Stomach (tissue), 4 donors: ENCODE results near the gene VPS36.

Experiments
- EP300 ChIP-seq: sonication (generic); formaldehyde crosslinking; IDR thresholded peaks from one replicate; pipeline ENCODE4 v1.6.1; 2017; ENCODE audit warnings: antibody characterized with exemption
- POLR2A ChIP-seq, 4 donors: fragments of 450-650 bp; IDR thresholded peaks; one replicate each; pipeline ENCODE4 v1.6.1; 2016; ENCODE audit warnings: antibody characterized with exemption in 4 of 4, control low read depth in 2 of 4, mild to moderate bottlenecking in 1 of 4, moderate library complexity in 1 of 4
- POLR2AphosphoS5 ChIP-seq, 3 donors: sonication (generic); formaldehyde crosslinking; IDR thresholded peaks; one replicate each; pipeline ENCODE4 v1.6.1; 2016; ENCODE audit warnings: antibody characterized with exemption in 3 of 3
- TF ChIP-seq, protein P1 (sequence below), 7 experiments: fragments of 450-650 bp in 4 of 7; fragments of 200-600 bp in 3 of 7; sonication (generic) in 3 of 7; IDR thresholded peaks; one replicate each; pipeline ENCODE4 v1.5.1; 2016 to 2019; ENCODE audit warnings: antibody characterized with exemption in 7 of 7, control low read depth in 2 of 7, mild to moderate bottlenecking in 1 of 7

DNA sequence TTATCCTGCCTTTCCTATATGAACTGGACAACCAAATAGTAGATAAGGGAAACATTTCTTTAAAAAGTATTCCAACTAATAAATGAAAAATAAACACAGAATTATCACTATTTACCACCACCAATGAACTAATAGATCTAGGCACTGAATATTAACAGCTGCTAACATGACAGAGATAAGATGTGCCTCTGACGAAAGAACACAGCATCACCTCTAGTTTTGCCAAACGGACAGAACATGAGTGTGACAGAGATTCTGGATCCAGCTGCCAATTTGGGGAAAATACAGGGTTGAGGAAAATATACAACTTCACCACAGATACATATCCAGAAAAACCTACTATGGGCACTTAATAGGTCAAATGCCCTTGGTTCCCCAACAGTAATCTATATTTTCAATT is 18.0 kb downstream of the VPS36 start:
- TF ChIP-seq, protein P1, sequence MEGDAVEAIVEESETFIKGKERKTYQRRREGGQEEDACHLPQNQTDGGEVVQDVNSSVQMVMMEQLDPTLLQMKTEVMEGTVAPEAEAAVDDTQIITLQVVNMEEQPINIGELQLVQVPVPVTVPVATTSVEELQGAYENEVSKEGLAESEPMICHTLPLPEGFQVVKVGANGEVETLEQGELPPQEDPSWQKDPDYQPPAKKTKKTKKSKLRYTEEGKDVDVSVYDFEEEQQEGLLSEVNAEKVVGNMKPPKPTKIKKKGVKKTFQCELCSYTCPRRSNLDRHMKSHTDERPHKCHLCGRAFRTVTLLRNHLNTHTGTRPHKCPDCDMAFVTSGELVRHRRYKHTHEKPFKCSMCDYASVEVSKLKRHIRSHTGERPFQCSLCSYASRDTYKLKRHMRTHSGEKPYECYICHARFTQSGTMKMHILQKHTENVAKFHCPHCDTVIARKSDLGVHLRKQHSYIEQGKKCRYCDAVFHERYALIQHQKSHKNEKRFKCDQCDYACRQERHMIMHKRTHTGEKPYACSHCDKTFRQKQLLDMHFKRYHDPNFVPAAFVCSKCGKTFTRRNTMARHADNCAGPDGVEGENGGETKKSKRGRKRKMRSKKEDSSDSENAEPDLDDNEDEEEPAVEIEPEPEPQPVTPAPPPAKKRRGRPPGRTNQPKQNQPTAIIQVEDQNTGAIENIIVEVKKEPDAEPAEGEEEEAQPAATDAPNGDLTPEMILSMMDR (IDR thresholded peaks at IDR 0.05) = no peak
- TF ChIP-seq POLR2AphosphoS5 (IDR thresholded peaks at IDR 0.05) (no peak), POLR2A (IDR thresholded peaks at IDR 0.05) (no peak), EP300 (no peak)
